Measurements from ENCODE around the gene SLC13A4. TPM values are rescaled to one million over a fixed set of nuclear protein-coding genes. Genes with fewer than 3 reads are reported as not detected.

Gene SLC13A4
- total RNA-seq, 1 donor from 2014 or later, result not detected

- no peaks in the 10 kb centered on the region for H3K36me3 Mint-ChIP-seq (ENCODE audit: low read depth, unreplicated experiment)
- no peak for DNase-seq (ENCODE audit: low spot score)
- no peak overlapping the region for H3K4me3 Mint-ChIP-seq (ENCODE audit: unreplicated experiment)
- H3K9me3 Mint-ChIP-seq (ENCODE audit: unreplicated experiment), result no peaks in the 10 kb centered on the region
- H3K4me1 Mint-ChIP-seq (ENCODE audit: unreplicated experiment), result no peaks in the 10 kb centered on the region
- H3K27me3 Mint-ChIP-seq (ENCODE audit: unreplicated experiment), result no peaks in the 10 kb centered on the region
- H3K27ac Mint-ChIP-seq (ENCODE audit: unreplicated experiment), result peak overlapping the region; percentile 15
- no peak for TF ChIP-seq CTCF (IDR thresholded peaks at IDR 0.05; ENCODE audit: unreplicated experiment)
These were observed 8.3 kb downstream of the SLC13A4 start for GRCh38 chr7:135719688-135720087.

DNA sequence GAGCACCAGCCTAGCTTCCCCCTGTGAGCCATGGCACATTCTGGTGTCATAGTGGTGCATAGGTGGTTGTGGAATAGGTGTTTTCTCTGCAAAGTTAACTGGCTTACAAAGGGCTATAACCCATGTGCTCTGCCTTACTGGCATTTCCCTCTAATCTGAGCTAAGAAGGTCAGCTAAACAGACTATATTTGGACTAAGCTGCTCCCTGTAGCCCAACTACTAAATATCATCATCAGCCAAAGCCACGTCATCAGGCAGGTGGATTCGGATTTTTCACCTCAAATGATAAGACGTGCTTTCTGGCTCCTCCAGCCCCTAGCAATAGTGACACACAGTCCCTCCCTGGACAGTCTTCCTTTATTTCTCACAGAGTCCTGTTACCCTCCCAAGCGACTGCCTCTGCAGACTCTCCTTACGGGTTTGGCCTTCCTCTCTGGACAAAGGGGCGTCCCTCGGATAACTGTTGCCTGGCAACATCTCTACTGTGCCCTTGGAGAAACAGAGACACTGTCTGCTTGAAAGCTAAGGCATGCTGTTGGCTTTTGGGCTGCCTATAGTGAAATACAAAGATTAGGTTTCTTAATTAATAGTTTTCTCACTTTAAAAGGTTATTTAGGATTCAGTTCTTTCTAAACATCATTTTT lies 9.1 kb downstream of the SLC13A4 start:
- no peaks in the 10 kb centered on the region for H3K36me3 Mint-ChIP-seq (ENCODE audit: low read depth, unreplicated experiment)
- no peaks in the 10 kb centered on the region for H3K27me3 Mint-ChIP-seq (ENCODE audit: unreplicated experiment)
- TF ChIP-seq CTCF (IDR thresholded peaks at IDR 0.05; ENCODE audit: unreplicated experiment), result no peak
- H3K4me3 Mint-ChIP-seq (ENCODE audit: unreplicated experiment), result no peak overlapping the region
- no peaks in the 10 kb centered on the region for H3K9me3 Mint-ChIP-seq (ENCODE audit: unreplicated experiment)
- H3K27ac Mint-ChIP-seq (ENCODE audit: unreplicated experiment), result peak overlapping the region; percentile 20
- no peak for DNase-seq (ENCODE audit: low spot score)
- H3K4me1 Mint-ChIP-seq (ENCODE audit: unreplicated experiment), result no peaks in the 10 kb centered on the region

DNA sequence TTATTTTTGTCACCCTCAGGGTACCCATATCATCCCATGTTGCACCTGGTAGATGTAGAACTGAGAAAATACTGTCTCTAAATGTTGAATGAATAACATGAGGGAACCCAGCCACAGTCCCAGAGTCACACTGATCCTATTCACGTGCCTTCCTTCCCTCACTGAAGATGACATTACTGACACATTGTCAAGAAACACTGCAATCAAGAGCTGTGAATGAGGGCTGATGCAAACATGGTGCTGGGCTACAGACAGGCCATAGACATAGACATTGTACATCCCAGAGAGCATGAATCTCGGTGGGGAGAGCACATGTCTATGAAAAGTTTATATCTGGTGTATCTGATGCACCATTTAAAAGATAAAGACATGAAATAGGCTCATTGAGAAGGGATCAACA lies 9.8 kb downstream of the SLC13A4 start:
- H3K4me3 Mint-ChIP-seq (ENCODE audit: unreplicated experiment), result no peak overlapping the region
- no peaks in the 10 kb centered on the region for H3K36me3 Mint-ChIP-seq (ENCODE audit: low read depth, unreplicated experiment)
- DNase-seq (ENCODE audit: low spot score), result no peak
- peaks cover under 1% of the 10 kb centered on the region for H3K4me1 Mint-ChIP-seq (ENCODE audit: unreplicated experiment)
- no peaks in the 10 kb centered on the region for H3K9me3 Mint-ChIP-seq (ENCODE audit: unreplicated experiment)
- no peak overlapping the region for H3K27ac Mint-ChIP-seq (ENCODE audit: unreplicated experiment)
- no peaks in the 10 kb centered on the region for H3K27me3 Mint-ChIP-seq (ENCODE audit: unreplicated experiment)
- TF ChIP-seq CTCF (IDR thresholded peaks at IDR 0.05; ENCODE audit: unreplicated experiment), result no peak

DNA sequence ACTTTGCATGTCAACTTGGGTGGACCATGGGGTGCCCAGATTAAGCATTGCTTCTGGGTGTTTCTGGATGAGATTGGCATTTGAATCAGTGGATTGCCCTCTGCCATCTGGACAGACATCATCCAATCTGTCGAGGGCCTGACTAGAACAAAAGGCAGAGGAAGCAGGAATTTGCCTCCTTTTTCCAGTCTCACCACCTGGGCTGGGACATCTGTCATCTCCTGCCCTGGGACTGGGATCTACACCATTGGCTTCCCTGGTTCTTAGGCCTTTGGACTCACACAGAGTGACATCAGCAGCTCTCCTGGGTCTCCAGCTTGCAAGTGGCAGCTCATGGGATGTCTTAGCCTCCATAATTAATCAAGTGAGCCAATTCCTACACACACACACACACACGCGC lies 10.3 kb downstream of the SLC13A4 start:
- H3K4me1 Mint-ChIP-seq (ENCODE audit: unreplicated experiment), result peaks cover 6% of the 10 kb centered on the region
- no peaks in the 10 kb centered on the region for H3K27me3 Mint-ChIP-seq (ENCODE audit: unreplicated experiment)
- no peaks in the 10 kb centered on the region for H3K36me3 Mint-ChIP-seq (ENCODE audit: low read depth, unreplicated experiment)
- H3K9me3 Mint-ChIP-seq (ENCODE audit: unreplicated experiment), result no peaks in the 10 kb centered on the region
- H3K4me3 Mint-ChIP-seq (ENCODE audit: unreplicated experiment), result no peak overlapping the region
- DNase-seq (ENCODE audit: low spot score), result no peak
- no peak for TF ChIP-seq CTCF (IDR thresholded peaks at IDR 0.05; ENCODE audit: unreplicated experiment)
- no peak overlapping the region for H3K27ac Mint-ChIP-seq (ENCODE audit: unreplicated experiment)

DNA sequence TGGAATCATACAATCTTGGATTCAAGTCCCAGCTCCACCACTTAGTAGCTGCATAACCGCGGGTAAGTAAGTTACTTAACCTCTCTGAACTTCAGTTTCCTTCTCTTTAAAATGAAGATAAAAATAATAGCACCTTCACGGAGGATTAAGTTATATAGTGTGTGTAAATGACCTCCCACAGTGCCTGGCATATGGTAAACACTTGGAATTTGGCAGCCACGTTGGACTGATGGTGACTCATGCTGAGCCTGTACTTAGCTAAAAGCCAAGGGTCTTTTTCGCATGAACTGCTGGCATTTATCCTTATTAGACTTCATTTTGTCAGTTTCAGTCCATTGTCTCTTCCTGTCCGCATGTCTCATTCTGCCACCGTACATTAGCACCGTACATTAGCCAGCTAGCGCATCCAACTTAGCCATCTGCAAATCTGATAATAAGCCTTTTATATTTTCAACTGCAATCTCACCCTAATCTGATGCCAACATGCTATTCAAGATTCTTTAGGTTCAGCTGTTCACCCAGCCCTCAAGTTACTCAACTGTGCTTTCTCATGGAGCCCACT lies 11.2 kb downstream of the SLC13A4 start:
- Mint-ChIP-seq H3K36me3 (ENCODE audit: low read depth, unreplicated experiment) (no peaks in the 10 kb centered on the region), H3K27ac (ENCODE audit: unreplicated experiment) (no peak overlapping the region), H3K9me3 (ENCODE audit: unreplicated experiment) (no peaks in the 10 kb centered on the region), H3K27me3 (ENCODE audit: unreplicated experiment) (peaks cover 3% of the 10 kb centered on the region), H3K4me1 (ENCODE audit: unreplicated experiment) (peaks cover 14% of the 10 kb centered on the region), H3K4me3 (ENCODE audit: unreplicated experiment) (no peak overlapping the region)
- TF ChIP-seq CTCF (IDR thresholded peaks at IDR 0.05; ENCODE audit: unreplicated experiment), result no peak
- DNase-seq (ENCODE audit: low spot score), result no peak
